ENCODE data around the gene PTCD3.

PTCD3 gene

DNA sequence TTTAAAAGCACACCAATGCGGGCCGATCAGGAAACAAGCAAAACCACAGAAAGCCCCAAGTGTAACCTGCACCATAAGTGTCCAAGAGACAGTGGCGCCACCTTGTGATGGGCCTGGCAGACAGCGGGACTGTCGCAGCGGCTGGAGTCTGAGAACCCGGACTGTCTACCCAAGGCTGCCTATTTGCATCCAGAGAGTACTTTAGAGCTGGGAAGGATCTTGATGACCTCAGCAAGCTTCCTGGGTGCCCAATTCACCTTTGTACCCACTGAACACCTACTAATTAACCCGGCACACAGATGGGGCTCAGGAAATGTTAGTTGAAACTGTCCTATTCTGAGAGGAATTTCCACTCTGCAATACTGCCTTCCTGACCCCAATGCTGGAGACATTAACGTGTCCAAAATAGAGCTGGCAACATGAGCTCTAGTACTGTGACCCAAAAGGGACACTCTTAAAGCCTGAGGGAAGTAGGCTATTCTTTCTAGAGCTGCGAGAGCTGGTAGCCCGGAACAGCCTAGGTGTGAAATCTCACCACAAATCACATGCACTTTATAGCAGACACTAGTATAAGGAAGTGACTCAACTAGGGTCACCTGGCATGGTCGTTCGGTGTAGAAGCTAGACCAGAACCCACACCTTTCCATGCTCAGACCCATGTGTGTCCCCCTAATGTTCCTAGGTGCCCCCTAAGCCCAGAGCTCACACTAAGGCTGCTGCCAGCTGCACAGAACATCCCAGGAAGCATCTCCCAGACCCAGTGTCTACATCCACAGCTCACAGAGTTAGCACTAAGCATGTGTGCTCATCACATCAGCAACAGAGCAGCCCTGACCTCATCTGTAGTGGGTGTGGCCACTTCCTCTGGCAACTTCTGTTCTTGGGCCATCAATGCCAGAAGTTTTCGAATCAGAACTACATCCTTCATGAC, 25.8 kb upstream of the PTCD3 start:
- in situ Hi-C loops (cut with MboI; ENCODE audit: low sequenced_read_pairs): loop anchor here (5.0 kb wide), 1 partner anchor 253 kb away; no protein-coding TSS in a partner anchor

DNA sequence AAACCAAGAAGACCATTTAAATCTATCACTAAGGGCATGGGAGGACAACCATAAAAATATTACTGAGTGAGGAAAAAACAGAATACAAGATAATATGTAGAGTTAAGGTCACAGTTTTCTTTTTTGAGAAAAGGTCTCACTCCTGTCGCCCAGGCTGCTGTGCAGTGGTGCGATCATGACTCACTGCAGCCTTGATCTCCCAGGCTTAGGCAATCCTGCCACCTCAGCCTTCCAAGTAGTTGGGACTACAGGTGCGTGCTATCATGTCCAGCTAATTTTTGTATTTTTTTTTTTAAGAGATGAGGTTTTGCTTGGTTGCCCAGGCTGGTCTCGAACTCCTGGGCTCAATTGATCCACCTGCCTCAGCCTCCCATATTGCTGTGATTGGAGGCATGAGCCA, 24.3 kb upstream of the PTCD3 start:
- in situ Hi-C loops (cut with MboI; ENCODE audit: low sequenced_read_pairs): no loop called here

DNA sequence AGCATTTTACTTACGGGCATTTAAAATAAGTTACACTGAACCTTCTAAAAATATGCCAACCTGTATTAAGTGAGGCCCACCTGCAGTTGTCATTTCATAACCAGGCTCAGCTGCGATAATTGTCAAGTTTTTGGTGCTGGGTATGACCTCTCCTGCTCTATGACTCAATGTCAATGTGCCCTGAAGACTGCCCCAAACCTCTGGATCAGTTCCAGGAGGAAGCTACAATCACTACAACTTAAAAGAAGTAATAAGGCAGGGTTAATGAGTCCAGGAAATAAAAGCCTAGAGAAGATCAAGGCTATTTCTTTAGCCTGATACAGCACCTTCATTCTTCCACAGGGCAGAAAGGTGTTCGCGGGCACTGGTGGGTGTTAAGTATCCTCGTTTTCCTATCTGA, 23.3 kb upstream of the PTCD3 start:
- in situ Hi-C loops (cut with MboI; ENCODE audit: low sequenced_read_pairs): no loop called here

DNA sequence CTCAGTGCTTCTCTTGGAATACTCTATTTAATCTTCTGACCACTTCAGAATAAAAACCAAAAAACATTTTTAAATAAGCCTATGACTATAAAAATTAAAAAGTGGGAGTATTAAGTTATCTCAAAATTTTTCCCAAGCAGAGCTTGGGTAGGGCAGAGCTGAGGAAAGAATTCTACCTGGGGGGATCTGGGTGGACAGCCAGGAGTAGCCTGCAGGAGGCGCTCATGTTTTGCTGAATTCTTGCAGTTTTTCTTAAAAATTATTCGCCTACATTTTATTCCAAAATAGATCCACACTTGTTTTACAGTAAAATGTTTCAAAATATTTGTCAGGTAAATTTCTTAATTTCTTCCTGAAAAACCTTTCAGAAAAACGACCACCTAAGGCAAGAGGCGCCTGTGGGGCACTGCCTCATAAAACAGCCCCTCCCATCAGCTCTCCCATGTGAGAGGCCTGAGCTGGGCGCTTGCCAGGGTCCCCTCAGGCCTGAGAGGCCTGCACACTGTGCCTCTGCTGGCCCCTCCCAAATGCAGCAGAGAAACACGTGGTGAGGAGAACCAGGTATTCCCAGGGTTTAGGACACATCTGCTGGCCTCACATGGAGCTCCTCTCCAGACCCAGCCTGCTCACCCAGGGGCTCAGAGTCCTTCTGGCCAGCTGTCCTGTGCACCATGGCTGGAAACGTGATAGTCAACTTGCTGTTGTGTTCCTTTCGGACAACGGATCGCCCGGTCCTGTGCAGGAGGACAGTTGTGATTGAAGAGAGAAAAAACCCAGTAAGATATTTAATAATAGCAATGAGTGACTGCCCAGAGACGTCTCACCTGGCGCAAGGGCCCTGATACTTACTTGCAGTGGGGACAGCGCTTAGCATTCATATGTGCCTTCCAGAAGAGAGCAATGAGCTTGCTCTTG, 17.8 kb upstream of the PTCD3 start:
- in situ Hi-C loops (cut with MboI; ENCODE audit: low sequenced_read_pairs): no loop called here

DNA sequence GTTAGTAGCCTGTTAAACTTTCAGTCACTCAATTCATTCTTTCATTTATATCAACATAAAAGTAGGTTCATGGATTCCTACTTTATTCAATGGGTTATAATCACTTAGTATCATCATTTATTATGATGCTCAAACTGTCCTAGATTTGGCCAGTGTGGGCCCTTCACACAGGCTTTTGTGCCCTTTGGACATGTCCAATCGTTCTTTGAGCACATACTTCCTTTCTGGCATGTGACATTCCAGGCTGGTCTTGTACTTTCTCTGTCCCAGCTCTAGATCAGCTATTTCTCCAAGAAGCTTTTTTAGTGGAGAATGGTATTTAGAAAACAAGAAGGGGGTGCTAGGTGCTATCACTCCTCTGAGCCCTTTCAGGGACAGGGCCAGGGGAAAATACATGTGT, 11.8 kb upstream of the PTCD3 start:
- in situ Hi-C loops (cut with MboI; ENCODE audit: low sequenced_read_pairs): no loop called here

DNA sequence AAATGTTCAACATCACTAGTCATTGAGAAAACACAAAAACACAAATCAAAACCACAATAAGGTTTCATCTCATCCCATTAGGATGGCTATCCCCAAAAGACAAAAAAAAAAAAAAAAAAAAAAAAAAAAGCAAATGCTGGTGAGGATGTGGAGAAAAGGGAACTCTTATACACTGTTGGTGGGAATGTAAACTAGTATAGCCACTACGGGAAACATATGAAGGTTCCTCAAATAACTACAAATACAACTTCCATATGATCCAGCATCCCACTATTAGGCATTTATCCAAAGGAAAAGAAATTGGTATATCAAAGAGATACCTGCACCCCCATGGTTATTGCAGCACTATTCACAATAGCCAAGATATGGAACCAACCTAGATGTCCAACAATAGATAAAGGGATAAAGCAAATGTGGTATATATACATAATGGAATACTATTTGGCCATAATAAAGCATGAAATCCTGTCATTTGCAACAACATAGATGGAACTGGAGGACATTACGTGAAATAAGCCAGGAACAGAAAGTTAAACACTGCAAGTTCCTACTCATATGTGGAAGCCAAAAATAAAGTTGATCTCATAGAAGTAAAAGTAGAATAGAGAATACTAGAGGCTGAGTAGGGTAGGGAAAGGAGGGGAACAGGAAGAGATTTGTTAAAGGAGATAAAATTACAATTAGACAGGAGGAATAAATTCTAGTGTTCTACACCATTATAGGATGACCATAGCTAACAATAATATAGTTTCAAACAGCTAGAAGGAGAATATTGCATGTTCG, 8.7 kb upstream of the PTCD3 start:
- in situ Hi-C loops (cut with MboI; ENCODE audit: low sequenced_read_pairs): no loop called here

DNA sequence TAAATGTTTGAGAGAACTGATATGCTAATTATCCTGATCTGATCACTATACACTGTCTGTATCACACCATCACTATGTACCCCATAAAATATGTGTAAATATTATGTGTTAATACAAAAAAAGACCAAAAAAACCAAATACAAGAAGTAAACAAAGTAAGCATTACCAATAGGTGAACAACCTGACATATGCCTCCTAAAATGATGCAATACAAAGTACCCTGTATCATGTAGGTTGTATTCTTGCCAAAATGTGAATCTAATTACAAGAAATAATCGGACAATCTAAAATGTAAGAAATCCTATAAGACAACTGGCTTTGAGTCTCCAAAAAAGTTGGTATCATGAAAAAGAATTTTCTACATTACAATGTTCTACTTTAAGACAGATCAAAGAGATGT, 8.1 kb upstream of the PTCD3 start:
- in situ Hi-C loops (cut with MboI; ENCODE audit: low sequenced_read_pairs): no loop called here

DNA sequence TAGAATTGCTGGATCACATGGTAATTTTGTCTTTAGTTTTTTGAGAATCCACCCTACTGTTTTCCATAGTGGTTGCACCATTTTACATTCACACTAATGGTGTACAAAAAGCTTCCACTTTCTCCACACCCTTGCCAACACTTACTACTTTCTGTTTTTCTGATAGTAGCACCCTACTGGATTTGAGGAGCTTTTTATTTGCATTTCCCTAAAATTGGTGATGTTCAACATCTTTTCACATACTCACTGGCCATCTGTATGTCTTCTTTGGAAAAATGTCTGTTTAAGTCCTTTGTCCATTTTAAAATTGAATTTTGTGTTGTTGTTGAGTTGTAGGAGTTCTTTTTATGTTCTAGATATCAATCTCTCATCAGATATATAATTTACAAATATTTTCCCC, 3.9 kb upstream of the PTCD3 start:
- in situ Hi-C loops (cut with MboI; ENCODE audit: low sequenced_read_pairs): loop anchor here (25.0 kb wide), 1 partner anchor 465 kb away; no protein-coding TSS in a partner anchor

DNA sequence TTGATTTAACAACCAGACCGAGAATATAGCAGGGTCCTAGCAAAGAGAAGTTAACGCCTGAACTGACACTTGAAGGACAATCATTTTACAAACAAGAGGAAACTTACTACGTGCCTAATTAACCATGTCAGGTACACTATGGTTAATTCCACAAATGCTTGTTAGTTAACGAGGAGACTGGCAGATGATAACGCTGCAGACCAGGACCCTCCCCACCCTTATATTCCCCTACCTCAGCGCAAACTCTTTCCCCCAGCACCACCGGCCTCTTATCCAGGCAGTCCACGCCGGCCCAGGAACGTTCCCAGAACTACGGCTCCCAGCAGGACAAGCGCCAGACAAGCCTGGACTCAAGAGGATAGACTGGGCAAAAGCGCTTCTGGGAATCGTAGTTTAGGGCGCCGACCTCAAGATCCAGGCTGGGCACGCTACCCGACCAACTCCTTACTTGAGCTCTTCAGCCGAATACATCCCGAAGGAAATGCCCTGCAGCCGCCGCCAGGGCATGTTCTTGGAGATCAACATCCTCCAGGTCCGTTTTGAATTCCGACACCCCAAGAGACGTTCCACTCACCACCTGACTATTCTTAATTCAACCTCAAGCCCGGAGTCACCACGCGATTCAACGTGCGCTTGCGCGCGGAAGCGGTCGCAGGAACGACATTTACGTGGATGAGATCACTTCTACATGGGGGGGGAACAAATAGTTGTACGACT, 625 bp upstream of the PTCD3 start, which contains the start of gene POLR1A:
POLR1A (minus strand) TSS at position 635 of the 717 bp plus-strand sequence; CDS start at position 525, 110 bp downstream.
- in situ Hi-C loops (cut with MboI; ENCODE audit: low sequenced_read_pairs): loop anchor here (25.0 kb wide), 1 partner anchor 468 kb away; no protein-coding TSS in a partner anchor

DNA sequence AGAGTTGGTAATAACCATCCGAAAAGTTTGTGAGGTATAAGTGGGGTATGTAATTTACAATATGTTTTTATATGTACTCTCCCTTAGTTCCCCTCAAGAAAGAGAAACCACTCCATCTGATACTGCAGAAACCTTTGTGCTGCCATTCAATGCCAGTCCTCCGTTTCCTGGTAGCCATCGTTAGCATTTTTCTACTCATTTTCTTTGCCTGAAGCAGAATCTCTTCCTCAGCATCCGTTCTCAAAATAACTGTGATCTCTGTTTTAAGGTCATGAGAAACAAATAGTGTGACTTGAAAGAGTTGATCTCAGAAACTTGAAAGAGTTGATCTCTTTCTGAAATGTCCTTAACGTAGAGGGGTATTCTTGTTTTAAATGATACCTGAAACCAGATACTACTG, 996 bp downstream of the PTCD3 start:
- in situ Hi-C loops (cut with MboI; ENCODE audit: low sequenced_read_pairs): loop anchor here (25.0 kb wide), 1 partner anchor 470 kb away; no protein-coding TSS in a partner anchor

DNA sequence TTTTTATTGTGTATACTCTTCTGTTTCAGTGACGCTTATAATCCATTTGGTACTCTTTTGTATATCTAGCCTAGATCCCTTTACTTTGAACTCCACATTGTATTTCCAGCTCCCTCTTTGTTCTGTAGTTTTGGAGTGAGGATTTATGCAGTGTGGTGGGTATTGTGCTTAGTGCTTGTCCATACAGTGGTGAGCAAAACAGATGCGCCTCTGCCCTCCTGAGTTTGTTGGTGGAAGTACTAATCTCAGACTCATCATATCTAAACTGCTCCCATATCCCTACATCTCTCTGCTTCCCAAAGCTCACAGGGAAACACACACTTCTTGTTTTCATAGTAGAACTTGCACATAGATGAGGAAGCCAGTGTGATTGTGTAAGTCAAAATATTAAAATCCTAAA, 12.1 kb downstream of the PTCD3 start:
- in situ Hi-C loops (cut with MboI; ENCODE audit: low sequenced_read_pairs): loop anchor here (25.0 kb wide), 1 partner anchor 481 kb away; no protein-coding TSS in a partner anchor

DNA sequence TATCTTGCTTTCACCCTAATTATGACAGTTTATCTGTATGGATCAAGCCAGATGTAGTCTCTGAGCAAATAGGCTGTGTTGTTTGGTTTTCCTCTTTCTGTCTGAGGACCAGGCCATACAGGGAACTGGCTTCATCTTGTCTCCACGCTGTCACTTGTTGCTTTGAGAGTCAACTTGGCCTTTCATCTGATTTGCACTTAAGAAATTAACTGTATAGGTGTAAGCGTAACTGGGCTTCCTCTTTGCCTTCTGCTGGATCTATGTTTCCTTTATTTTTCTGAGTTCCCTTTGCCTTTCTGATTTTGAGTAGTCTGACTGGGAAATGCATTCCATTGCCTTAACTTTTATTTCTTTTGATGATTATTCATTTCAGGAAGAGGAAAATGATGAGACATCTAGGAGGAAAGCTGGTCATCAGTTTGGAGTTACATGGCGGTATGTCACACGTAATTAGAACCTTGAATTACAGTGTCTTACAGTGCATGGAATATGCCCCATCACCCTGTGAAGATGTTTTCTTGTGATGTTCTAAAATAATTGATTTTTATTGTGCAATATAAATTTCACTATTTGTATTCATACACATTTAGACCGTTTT, 17.4 kb downstream of the PTCD3 start:
- in situ Hi-C loops (cut with MboI; ENCODE audit: low sequenced_read_pairs): loop anchor here (25.0 kb wide), 1 partner anchor 486 kb away; no protein-coding TSS in a partner anchor

DNA sequence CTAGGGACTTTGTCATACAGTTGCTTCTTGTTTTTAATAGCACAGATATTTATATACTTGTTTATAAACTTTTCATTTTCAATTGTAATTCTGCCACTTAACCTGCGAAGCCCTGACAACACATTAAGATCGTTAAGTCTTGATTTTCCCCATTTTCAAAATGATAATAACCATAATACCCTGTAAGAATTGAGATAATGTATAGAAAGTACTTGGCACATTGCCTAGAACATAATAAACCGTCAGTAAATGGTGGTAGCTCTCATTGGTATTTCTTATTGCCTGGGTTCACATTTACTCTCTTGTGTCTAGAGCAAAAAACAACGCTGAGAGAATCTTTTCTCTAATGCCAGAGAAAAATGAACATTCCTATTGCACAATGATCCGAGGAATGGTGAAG, 18.6 kb downstream of the PTCD3 start:
- in situ Hi-C loops (cut with MboI; ENCODE audit: low sequenced_read_pairs): loop anchor here (25.0 kb wide), 1 partner anchor 487 kb away; no protein-coding TSS in a partner anchor

DNA sequence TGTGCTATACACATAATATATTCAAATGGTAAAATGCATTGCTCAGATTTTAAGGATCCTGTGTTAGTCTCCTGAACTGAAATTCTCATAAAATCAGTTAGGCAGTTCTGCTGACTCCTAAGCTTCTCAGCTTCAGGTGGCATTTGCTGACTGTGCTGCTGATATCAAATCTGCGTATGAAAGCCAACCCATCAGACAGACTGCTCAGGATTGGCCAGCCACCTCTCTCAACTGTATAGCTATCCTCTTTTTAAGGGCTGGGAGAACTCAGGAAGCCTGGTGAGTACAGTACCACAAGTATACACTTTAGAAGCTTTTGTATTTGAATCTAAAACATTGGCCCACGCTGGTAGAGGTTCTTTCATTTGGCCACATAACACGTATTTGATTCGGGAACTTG, 28.7 kb downstream of the PTCD3 start:
- in situ Hi-C loops (cut with MboI; ENCODE audit: low sequenced_read_pairs): no loop called here

DNA sequence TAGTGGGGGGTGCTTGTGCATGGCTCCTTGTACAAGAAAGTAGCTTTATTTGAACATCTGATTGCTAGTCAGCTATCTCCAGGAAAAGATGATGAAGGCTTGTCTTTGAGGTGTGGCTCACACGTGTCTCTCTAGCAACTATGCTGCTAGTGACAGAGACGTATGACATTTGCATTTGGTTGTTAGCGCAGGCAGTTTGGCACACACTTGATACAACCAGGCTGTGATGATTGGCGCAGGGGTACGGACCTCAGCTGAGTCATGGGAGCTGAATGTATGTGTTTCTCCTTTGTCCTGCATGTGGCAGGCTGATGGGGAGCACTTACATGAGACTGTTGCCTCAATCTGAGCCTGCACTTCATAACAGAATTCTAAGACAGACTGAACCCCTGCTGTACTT, 29.6 kb downstream of the PTCD3 start:
- in situ Hi-C loops (cut with MboI; ENCODE audit: low sequenced_read_pairs): no loop called here

DNA sequence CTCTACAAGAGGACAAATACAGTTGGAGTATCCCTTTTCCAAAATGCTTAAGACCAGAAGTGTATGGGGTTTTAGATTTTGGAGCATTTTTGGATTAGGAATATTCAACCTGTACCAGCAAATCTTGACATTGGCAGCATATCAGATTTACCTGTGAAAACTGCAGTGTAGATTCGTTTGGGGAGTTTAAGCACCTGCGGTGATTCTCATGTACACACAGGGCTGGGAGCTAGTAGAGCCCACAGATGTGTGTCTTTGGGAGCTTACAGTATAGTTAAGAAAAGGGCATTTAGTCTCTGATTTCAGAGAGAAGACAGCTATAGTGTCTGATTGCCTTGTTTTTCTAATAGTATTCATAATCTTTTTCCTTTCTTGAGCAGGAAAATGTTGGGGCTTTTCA, 30.1 kb downstream of the PTCD3 start:
- in situ Hi-C loops (cut with MboI; ENCODE audit: low sequenced_read_pairs): no loop called here

DNA sequence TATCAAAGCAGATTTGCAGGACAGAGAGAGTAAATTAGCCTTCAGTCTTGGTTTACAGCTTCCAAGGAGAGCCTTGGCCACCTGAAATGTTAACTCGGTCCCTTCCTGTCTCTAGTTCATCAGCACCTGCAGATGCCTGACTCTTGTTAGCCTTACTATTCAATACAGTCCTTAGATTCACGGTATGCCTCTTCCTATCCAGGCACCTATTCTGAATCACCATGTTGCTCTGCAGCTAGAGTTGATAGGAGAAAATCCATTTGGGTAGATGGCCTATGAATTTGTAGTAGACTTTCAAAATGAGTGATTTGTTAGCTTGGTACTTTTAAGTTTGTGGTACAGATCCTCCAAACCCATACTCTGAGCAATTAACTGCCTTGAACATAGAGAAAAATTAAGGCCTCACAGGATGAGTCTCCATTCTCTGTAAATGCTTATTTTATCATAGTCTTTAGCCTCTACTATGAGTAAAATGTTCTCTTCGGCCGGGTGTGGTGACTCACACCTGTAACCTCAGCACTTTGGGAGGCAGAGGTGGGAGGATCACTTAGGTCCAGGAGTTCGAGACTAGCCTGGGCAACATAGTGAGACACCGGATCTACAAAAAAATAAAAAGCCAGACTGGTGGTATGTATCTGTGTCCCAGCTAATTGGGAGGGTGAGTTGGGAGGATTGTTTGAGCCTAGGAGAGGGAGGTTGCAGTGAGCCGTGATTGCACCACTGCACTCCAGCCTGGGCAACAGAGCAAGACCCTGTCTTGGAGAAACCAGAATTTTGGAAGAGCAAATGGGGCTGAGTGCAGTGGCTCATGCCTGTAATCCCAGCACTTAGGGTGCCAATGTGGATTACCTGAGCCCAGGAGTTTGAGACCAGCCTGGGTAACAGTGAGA, 32.9 kb downstream of the PTCD3 start:
- in situ Hi-C loops (cut with MboI; ENCODE audit: low sequenced_read_pairs): no loop called here

DNA sequence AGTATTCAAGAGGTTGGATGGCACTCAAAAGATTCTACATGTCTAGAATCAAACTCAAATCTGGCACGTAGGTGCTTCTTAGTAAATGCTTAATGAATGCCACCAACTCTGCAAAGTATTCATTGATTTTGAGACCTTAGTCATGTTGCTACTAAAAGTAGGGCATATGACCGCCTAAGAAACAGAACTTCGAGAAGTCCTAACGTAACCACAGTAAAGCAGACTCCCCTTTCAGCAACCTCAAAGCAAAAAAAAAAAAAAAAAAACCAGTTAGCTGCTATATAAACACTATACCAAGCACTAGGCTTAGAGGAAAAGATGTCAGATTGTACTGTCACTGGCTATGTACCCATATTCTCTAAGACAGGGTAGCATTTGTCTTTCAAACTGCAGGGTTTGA, 33.9 kb downstream of the PTCD3 start:
- in situ Hi-C loops (cut with MboI; ENCODE audit: low sequenced_read_pairs): no loop called here
